GM19324 (cell line): Measurements from ENCODE around the gene ALAD.
"Not testable (repeated sequence)": the region's sequence is repeated elsewhere in the genome, so short reads cannot be mapped to it uniquely, and the experiment has no call there.

Source experiments
- ATAC-seq: cut with Tn5 transposase; IDR thresholded peaks from one replicate; pipeline ENCODE4 v1.9.1; 2021; ENCODE audit warnings: mild to moderate bottlenecking, moderate library complexity; ENCODE audit not compliant: unreplicated experiment, low FRiP score

Gene ALAD

DNA sequence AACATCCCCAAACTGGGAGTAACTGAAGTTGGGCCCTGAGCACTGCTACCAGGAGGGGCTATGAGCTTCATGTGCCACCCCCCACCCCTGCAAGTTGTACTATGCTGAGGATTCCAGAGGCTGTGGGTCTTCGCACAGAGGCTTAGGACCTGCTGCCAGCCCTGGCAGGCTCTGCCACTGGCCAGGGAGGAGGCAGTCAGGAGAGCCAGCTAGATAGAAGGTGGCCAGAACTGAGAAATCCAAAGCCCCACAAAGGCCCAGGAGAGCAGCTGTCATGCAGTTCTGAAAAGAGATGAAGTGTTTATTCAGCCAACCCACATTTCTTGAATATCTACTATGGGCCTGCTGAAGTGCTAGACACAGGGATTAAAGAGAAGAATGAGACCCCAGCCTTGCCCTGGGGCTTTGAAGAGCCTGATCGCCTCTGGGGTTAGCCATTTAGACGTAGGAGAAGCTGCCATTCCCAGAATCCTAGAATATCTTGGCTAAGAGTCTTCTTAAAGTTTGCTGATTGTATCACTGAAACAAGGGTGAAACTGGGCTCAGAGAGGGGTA, 1.4 kb downstream of the ALAD start:
- ATAC-seq: no peak

- no peak for ATAC-seq
Measured at GRCh38 chr9:113398796-113399195, 2.3 kb downstream of the ALAD start.

DNA sequence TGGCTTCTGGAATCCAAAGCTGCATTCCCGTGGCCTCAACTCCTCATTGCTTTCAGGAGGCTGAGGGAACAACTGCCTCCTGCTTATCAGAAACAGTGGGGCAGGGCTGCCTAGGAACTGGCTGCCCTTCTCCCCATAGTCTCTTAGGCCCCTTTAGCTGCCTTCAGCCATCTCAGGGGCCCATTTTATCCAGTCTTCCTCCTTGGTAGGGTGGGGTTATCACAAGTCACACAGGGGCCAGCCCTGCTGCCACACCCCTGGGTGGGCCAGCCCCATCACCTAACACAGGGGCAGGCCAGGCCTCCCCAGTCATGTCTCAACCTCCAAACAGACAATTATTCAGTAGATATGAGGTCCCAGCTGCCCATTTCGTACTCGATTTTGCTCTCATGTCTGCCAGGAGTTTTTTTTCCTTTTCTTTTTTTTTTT, 3.9 kb downstream of the ALAD start:
- ATAC-seq: no peak

GRCh38 chr9:113395000-113395861, 5.9 kb downstream of the ALAD start:
- no peak for ATAC-seq

- no peak for ATAC-seq
Measured at GRCh38 chr9:113393281-113393680, 7.8 kb downstream of the ALAD start.

- ATAC-seq: no peak
Measured at GRCh38 chr9:113391917-113392316, 9.2 kb downstream of the ALAD start.

DNA sequence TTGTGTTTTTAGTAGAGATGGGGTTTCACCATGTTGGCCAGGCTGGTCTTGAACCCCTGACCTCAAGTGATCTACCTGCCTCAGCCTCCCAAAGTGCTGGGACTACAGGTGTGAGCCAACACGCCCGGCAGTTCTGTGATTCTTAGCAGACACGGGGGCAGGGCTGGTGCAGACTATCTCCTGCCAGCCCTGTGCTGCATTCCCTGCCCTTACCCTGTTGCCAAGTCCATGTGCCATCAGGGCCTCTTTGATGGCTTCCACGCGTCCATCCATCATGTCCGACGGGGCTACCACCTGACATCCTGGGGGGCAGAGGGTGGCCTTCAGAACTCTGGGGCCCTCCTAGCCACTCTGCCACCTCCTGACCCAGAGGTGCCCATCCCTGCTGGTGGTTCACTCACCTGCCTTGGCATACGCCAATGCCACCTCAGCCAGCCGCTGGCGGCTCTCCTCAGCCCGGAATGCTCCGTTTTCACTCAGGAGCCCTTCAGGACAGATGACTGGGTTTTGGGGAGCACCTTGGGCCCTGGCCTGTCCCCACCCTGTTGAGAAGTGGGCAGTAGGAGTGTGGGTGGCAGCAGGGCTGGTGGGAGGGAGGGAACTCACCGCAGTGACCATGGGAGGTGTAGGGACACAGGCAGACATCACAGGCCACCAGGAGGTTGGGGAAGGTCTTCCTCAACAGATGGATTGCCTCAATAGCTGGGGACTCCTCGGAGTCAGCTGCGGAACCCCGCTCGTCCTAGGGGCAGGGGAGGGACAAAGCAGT, 10.7 kb downstream of the ALAD start:
- no peak for ATAC-seq

GRCh38 chr9:113389451-113389850, 11.6 kb downstream of the ALAD start:
- ATAC-seq: no peak

DNA sequence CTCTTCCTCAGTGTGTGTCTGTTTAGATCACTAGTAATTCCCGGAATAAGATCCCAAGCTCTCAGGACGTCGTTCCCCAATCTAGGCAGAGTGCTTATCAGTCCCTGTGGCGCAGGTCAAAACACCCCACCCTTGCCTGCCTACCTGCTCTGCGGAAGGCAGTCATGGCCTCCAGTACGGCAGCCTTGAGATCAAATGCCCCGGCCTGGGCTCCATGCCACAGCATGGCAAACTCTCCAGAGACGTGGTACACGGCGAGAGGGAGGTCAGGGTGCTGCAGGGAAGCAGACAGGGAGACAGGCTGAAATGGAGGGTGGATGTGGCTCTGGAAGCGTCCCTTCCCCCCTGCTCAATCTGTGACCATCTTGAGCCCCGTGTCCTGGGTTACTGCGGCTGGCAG, 12.3 kb downstream of the ALAD start:
- ATAC-seq: no peak

DNA sequence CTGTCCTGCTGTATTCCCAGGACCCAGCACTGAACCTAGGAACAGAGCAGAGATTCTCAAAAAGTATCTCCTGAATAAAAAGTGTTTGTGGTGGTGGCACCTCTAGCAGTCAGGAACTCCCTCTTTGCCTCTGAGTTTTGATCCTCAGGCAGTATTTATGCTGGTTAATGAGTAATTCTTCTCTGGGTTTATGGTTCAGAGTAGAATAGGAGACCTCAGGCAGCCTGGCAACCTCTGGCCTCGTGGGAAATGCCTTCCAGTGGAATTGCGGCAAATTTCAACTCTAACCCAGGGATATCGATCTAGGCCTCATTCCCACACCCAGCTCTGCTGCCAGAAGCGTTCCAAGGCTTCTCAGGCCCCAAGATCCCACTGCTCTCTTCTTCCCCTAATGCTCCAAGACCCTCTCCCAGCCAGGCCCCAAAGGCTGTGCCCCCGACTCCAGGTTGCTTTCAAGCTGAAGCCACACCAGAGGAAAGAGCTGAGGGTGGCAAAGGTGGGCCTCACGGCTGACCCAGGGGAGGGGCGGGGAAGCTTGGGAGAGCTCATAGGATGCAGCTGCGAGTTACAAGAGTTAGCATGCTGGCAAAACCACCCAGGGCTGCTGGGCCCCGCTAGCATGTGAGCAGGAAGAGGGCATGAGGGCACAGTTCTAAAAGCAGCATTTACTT, 13.4 kb downstream of the ALAD start:
- no peak for ATAC-seq

DNA sequence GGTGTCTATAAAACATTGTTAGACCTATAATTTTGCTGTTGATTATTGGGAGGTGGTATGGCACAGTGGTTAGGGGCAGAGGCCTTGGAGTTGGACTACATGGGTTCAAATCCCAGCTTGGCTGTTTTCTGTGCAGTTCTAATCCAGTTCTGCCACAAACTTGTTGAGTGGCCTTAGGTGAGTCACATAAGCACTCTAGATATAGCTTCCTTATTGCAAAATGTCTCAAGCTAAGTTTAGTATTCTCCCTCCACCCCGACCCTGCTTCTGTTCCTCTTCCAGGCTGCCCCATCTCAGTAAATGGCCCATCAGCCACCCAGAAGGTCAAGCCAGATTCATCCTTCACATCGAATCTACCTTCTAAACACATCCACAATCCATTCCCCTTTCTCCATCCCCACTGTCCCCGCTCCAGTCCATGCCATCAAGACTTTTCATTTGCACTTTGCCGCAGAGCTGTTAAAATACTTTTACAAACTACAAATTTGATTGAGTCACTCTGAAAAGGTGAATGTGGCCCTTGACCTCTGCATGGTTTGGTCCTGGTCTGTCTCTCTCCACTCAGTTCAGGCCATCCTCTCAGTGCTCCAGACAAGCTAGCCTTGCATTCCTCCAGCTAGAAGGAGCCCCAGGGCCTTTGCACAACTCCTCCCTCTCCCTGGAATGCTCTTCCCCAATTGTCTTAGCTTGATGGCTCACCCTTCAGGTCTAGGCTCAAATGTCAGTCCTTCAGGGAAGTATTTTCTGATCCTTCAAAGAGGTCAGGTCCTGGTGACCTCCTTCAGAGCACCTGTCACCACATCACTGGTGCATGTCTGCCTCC, 14.3 kb downstream of the ALAD start:
- no peak for ATAC-seq

DNA sequence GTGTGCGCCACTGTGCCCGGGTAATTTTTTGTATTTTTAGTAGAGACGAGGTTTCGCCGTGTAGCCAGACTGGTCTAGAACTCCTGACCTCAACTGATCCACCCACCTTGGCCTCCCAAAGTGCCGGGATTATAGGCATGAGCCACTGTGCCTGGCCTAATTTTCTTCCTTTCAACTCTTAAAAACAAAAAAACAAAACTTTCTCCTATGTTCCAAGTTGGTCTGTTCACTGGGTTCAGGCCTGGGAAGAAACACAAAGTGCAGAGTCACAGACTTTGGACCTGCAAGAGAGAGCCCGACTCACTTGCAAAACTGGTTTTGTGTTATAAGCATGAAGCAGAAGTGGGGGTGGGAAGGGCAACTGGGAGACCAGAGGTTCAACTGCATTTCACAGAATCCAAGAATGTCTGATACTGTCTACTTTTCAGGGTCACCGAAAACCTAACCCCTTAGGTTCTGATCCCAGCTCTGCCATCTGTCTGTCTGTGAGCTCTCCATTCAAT, 19.1 kb downstream of the ALAD start:
- no peak for ATAC-seq

DNA sequence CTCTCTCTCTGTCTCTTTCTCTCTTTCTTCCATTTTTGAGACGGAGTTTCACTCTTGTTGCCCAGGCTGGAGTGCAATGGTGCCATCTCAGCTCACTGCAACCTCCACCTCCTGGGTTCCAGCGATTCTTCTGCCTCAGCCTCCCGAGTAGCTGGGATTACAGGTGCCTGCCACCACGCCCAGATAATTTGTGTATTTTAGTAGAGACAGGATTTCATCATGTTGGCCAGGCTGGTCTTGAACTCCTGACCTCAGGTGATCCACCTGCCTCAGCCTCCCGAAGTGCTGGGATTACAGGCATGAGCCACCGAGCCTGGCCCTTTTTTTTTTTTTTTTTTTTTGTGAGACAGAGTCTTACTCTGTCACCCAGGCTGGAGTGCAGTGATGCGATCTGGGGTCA, 19.6 kb downstream of the ALAD start:
- ATAC-seq: not testable (repeated sequence)

GRCh38 chr9:113380869-113381378, 20.2 kb downstream of the ALAD start:
- ATAC-seq: no peak

GRCh38 chr9:113379829-113380210, 21.3 kb downstream of the ALAD start:
- ATAC-seq: not testable (repeated sequence)

- ATAC-seq: not testable (repeated sequence)
Measured at GRCh38 chr9:113379094-113379828, 21.8 kb downstream of the ALAD start.

GRCh38 chr9:113376634-113377567, 24.2 kb downstream of the ALAD start, which contains the start of gene HDHD3:
HDHD3 (minus strand) TSS chr9:113376986; CDS start chr9:113374354, 2,632 bp downstream.
- peak; percentile 90 for ATAC-seq
